ENCODE measurements around the gene NKIRAS1. TPM values are rescaled to one million over a fixed set of nuclear protein-coding genes. Genes with fewer than 3 reads are reported as not detected.

NKIRAS1 gene
- total and polyA plus RNA-seq, 7 experiments from 2014 or later, result 2.2 to 6.4 (median 3.6) TPM

GRCh38 chr3:23843869-23844268 is 72.9 kb downstream of the NKIRAS1 start:
- DNase-seq, result no peak
- H3K27ac ChIP-seq (ENCODE audit: low read depth, low read length), result no peak overlapping the region
- ChIA-PET POLR2A (interaction anchor here (0.6 kb wide), 1 partner anchor 10 kb away, joined by 3 read pairs; no protein-coding TSS in a partner anchor), CTCF (interaction anchor here (0.7 kb wide), 1 partner anchor 604 kb away, joined by 3 read pairs; no protein-coding TSS in a partner anchor)
- intact Hi-C loops (cut with micrococcal nuclease), result loop anchor here in 1 of 2 donors (2.0 kb wide), 1 partner anchor 21 kb away; no protein-coding TSS in a partner anchor
- no peak overlapping the region for H3K4me3 ChIP-seq (ENCODE audit: low read length)
- no peak overlapping the region for H3K4me3 Mint-ChIP-seq
- H3K4me1 Mint-ChIP-seq, result peaks cover 2 to 61% (median 53%) of the 10 kb centered on the region in 7 donors
- H3K27me3 ChIP-seq (ENCODE audit: control insufficient read depth in 2 of 2, insufficient read depth in 2 of 2, low read length in 2 of 2), result no peaks in the 10 kb centered on the region
- H3K9me3 Mint-ChIP-seq, result peaks cover 0 to 2% (median 0%) of the 10 kb centered on the region in 11 donors
- H3K9me3 ChIP-seq (ENCODE audit: control insufficient read depth in 2 of 3, low read length in 3 of 3), result no peaks in the 10 kb centered on the region
- no peak for ATAC-seq
- peaks cover 0 to 32% (median 9%) of the 10 kb centered on the region in 5 donors for H3K36me3 Mint-ChIP-seq
- H3K4me1 ChIP-seq (ENCODE audit: control insufficient read depth in 2 of 2, insufficient read depth in 2 of 2, low read length in 2 of 2), result peaks cover 0 to 3% of the 10 kb centered on the region in 2 donors
- H3K27me3 Mint-ChIP-seq, result no peaks in the 10 kb centered on the region
- no peaks in the 10 kb centered on the region for H3K36me3 ChIP-seq (ENCODE audit: control insufficient read depth in 2 of 3, insufficient read depth in 3 of 3, low read length in 3 of 3)
- peak overlapping the region in 1 of 9 donors; percentile 20 for H3K27ac Mint-ChIP-seq

Other genes starting within 250 kb of the NKIRAS1 start
- 10 to 100 TPM; 59.0 to 80.0 (median 69.2) TPM for gene UBE2E1, start 111.0 kb downstream of the NKIRAS1 start, total RNA-seq
- gene UBE2E1, start 111.0 kb downstream of the NKIRAS1 start, polyA plus RNA-seq, result 10 to 100 TPM in 1 of 2 donors, 1 to 10 TPM in 1; 5.2 to 22.1 TPM
- 1,000 to 10,000 TPM; 1,489 to 2,250 (median 2,129) TPM for gene RPL15, start 142 bp upstream of the NKIRAS1 start, total RNA-seq
- 1,000 to 10,000 TPM; 5,933 to 6,097 TPM for gene RPL15, start 142 bp upstream of the NKIRAS1 start, polyA plus RNA-seq
- gene NR1D2, start 28.3 kb upstream of the NKIRAS1 start, total RNA-seq, result 10 to 100 TPM in 4 of 5 experiments, 1 to 10 TPM in 1; 6.7 to 97.7 (median 53.0) TPM
- gene NR1D2, start 28.3 kb upstream of the NKIRAS1 start, polyA plus RNA-seq, result 10 to 100 TPM; 25.2 to 53.4 TPM